Measurements from ENCODE around the gene RASD2.
"Not testable (repeated sequence)": the region's sequence is repeated elsewhere in the genome, so short reads cannot be mapped to it uniquely, and the experiment has no call there.

The RASD2 gene

DNA sequence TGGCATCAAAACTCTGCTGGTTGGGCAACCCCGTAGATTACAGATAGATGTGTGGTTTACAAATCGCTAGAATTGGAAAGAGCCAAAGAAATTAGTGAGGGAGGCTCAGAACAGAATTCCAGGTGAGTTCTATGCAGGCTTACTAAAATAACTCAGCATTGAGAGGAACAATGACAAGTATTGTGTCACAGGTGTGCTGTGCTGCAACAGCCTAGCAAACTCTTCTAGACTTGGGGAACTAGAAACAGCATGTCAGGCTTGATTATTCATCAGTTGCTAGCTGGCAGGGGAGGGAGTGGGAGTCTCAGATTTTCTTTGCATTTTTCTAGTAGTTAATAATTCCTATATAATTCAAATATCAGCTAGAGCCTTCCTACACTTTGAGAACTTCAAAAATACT lies 26.3 kb upstream of the RASD2 start:
- TF ChIP-seq, protein P1, sequence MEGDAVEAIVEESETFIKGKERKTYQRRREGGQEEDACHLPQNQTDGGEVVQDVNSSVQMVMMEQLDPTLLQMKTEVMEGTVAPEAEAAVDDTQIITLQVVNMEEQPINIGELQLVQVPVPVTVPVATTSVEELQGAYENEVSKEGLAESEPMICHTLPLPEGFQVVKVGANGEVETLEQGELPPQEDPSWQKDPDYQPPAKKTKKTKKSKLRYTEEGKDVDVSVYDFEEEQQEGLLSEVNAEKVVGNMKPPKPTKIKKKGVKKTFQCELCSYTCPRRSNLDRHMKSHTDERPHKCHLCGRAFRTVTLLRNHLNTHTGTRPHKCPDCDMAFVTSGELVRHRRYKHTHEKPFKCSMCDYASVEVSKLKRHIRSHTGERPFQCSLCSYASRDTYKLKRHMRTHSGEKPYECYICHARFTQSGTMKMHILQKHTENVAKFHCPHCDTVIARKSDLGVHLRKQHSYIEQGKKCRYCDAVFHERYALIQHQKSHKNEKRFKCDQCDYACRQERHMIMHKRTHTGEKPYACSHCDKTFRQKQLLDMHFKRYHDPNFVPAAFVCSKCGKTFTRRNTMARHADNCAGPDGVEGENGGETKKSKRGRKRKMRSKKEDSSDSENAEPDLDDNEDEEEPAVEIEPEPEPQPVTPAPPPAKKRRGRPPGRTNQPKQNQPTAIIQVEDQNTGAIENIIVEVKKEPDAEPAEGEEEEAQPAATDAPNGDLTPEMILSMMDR (IDR thresholded peaks at IDR 0.05; ENCODE audit: low read depth, low read length) = no peak
- H3K4me3 ChIP-seq (ENCODE audit: low read depth, low read length) = no peak overlapping the region

DNA sequence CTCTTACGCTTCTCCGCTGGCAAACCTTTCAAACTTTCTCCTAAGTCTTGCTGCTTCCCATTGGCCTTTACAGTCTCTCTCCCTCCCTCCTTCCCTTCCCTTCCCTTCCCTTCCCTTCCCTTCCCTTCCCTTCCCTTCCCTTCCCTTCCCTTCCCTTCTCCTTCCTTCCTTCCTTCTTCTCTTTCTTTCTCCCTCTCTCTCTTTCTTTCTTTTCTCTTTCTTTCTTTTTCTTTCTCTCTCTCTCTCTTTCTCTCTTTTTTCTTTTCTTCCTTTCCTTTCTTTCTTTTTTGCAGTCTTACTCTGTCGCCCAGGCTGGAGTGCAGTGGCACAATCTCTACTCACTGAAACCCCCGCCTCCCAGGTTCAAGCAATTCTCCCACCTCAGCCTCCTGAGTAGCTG lies 24.7 kb upstream of the RASD2 start:
- not testable (repeated sequence) for H3K4me3 ChIP-seq (ENCODE audit: low read depth, low read length)

DNA sequence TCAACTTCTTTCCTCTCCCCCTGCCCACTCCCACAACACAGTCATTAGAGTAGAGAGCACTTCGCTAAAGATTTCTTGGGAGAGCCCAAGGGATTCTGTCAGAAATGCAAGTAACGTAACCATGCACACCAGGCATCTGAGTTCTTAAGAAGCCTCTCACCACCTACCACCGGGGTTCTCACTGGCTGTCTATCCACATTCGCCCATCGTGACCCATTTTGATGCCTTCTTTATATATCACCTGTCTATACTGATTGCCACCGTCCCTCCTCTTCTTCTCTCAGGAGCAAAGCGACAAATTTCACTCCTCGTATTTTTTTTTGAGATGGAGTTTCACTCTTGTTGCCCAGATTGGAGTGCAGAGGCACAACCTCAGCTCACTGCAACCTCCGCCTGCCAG lies 23.9 kb upstream of the RASD2 start:
- H3K4me3 ChIP-seq (ENCODE audit: low read depth, low read length) = no peak overlapping the region
- TF ChIP-seq, protein P1 (IDR thresholded peaks at IDR 0.05; ENCODE audit: low read depth, low read length) = no peak

DNA sequence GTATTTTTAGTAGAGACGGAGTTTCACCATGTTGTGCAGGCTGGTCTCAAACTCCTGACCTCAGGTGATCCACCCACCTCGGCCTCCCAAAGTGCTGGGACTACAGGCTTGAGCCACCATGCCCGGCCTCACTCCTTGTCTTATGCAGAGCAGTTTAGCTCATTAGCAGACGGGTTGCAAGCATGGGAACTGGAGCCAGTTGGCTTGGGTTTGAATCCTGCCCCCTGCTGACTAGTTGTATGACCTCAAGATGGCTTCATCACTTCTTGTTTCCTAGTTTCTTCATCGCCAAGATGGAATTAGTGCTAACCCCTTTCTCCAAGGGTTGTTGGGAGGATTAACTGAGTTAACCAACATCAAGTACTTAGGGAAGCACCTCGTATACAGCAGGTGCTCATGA lies 23.4 kb upstream of the RASD2 start:
- TF ChIP-seq, protein P1 (IDR thresholded peaks at IDR 0.05; ENCODE audit: low read depth, low read length) = no peak
- H3K4me3 ChIP-seq (ENCODE audit: low read depth, low read length) = no peak overlapping the region

DNA sequence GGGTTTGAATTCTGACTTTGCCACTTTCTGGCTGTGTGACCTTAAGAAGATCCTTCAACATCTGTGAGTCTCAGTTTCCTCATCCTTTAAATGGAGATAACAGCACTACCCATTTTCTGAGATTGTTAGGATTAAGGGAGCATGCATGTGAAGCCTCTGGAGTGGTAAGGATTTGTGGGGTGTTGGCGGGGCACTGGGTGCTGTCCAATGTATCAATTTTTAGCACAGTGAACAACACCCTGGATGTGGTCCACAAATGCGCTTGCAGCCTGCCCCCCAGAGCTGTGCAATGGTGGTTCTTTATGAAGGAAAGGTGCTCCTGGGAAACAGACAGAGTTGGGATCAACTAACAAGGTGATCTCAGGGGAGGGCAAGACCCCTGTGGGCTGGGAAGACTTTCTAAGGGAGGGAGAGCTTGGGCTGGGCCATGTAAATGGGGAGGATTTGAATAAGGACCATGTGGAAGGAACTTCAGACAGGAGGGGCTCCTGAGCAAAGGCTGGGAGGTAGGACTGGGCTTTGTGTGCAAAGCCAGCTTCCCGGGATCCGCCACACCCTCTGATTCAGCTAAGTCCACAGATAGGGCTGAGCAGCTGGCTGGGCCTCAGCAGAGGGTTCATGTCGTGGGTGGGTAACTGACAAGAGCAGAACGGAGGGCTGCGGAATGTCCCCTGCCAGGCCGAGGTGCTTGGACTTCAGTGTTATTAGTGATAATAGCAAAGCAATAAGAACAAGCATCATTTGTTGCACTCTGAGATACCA lies 22.7 kb upstream of the RASD2 start:
- TF ChIP-seq, protein P1 (IDR thresholded peaks at IDR 0.05; ENCODE audit: low read depth, low read length) = no peak
- no peak overlapping the region for H3K4me3 ChIP-seq (ENCODE audit: low read depth, low read length)

DNA sequence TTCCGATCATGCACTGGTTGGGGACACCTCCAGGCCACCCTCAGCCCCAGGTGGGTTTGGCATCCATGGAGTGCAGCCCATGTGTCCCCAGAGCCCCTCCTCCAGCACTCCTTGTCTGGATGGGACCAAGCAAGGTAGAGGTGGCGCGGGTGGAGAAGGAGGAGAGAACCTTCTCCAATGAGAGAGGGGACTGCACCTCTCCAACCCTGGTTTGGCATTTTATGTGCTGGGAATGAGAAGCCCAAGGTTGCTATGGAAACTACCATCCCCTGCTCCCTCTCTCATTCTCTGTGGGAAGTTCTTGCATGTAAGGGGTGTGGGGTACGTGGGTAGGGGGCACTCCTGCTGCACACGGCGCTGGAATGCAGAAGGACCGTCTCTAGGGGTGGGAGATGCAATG lies 21.8 kb upstream of the RASD2 start:
- TF ChIP-seq, protein P1 (IDR thresholded peaks at IDR 0.05; ENCODE audit: low read depth, low read length) = no peak
- H3K4me3 ChIP-seq (ENCODE audit: low read depth, low read length) = no peak overlapping the region

DNA sequence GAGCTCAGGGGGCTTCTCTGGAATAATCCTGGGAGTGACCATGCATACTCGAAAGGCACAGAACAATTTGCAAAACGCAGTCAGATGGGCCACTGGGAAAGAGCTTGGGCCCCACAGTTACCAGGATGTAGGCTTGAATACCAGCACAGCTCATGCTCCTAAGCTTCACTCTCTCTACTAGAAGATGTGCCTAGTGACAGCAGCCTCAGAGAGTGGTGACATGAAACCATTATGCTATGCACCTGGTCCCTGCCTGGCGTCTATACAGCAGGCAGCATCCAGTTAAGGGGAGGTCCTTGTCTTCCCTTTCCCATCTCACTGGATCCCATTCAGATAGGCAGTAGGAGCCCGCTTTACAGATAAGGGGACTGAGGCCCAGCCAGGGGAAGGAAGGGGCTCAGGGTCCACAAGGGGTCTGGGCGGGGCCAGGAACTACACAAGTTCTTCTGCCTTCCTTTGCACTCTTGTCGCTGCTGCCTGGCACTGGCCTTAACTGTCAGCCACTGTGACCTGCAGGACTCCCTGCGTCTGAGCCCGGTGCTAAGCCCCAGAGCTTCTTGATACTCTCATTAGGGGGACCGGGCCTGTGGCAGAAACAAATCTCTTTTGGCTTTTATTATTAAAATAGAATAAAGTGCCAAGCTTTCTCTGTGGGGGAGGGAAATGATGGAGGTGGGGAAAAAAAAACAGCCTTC lies 21.2 kb upstream of the RASD2 start:
- TF ChIP-seq, protein P1 (IDR thresholded peaks at IDR 0.05; ENCODE audit: low read depth, low read length) = no peak
- no peak overlapping the region for H3K4me3 ChIP-seq (ENCODE audit: low read depth, low read length)

Data from WI38 (cell line).